ENCODE results near the gene SAPCD2. TPM values are rescaled to one million over a fixed set of nuclear protein-coding genes. Genes with fewer than 3 reads are reported as not detected.

SAPCD2 gene
- total RNA-seq, 1 experiment from 2014 or later = 29.8 TPM

DNA sequence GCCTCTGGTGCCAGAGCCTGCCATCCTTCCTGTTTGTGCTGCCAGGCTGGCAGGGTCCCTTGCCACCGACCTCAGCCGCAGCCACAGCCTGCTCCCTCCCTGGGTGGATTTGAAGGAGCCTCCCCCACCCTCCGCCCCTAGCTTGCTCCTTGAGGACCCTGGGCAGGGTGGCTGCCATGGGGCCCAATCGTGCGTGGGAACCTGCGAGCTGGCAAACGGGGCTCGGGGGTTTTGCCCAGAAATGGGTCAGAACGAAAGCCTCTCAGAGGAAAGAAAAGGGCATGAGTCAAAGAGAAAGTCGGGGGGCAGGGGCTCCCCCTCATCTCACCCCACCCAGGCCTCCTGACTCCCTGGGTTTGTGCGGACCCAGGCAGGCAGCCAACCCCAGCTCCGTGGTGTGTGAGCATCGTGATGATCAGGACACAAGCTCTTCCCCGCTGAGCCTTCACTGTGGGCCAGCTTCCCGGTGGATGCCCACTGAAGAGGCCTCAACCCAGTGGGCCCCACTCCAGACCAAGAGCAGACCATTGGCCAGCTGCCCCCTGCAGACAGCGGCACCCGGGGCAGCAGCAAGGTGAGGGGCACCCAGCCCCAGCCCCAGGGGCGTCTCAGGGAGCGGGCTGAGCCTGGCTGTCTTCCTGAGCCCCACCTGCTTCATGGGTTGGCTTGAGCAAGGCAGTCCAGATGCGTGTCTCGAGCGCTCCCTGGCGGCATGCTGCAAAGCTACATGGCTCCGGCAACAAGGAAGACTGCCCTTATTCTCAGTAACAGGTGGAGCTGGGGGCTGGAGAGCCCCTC is 35.4 kb downstream of the SAPCD2 start:
- Mint-ChIP-seq H3K27me3 (ENCODE audit: low read depth) (peaks cover 19% of the 10 kb centered on the region), H3K27ac (no peak overlapping the region), H3K36me3 (ENCODE audit: insufficient read depth in 1 of 3, low read depth in 3 of 3) (peaks cover 0 to 12% (median 5%) of the 10 kb centered on the region in 3 experiments; a peak in 5 of 7 replicates), H3K4me3 (no peak overlapping the region), H3K4me1 (no peaks in the 10 kb centered on the region; a peak in 1 of 4 replicates), H3K9me3 (no peaks in the 10 kb centered on the region)
- Histone ChIP-seq H3K23ac (ENCODE audit: insufficient read length, low read depth, low read length) (no peak overlapping the region), H3K56ac (ENCODE audit: insufficient read length, low read depth, low read length) (no peak overlapping the region), H3K23me2 (ENCODE audit: insufficient read length, low read depth, low read length, poor library complexity, severe bottlenecking) (no peaks in the 10 kb centered on the region), H3K4me2 (ENCODE audit: insufficient read depth, insufficient read length, low read length) (no peak overlapping the region), H2BK120ac (ENCODE audit: low read depth, low read length, poor library complexity, severe bottlenecking) (no peak overlapping the region), H4K20me1 (ENCODE audit: control insufficient read depth, insufficient read depth, insufficient read length) (no peaks in the 10 kb centered on the region), H2BK20ac (ENCODE audit: low read depth, low read length, poor library complexity, severe bottlenecking) (no peak overlapping the region), H2AK5ac (ENCODE audit: insufficient read length, low read length) (no peak overlapping the region), H2AFZ (ENCODE audit: low read length) (no peak overlapping the region), H3K79me1 (ENCODE audit: insufficient read depth, low read depth, low read length, poor library complexity, severe bottlenecking) (no peaks in the 10 kb centered on the region), H3K9me3 (ENCODE audit: control insufficient read depth, low read depth, low read length) (no peaks in the 10 kb centered on the region), H3K27ac (ENCODE audit: insufficient read length, low read depth, low read length) (no peak overlapping the region), H2BK12ac (ENCODE audit: insufficient read length, low read depth, low read length) (no peak overlapping the region), H3K18ac (ENCODE audit: insufficient read length, low read depth, low read length) (no peak overlapping the region), H3T11ph (ENCODE audit: low read length) (no peak overlapping the region), H4K91ac (ENCODE audit: insufficient read length, low read depth, low read length) (no peak overlapping the region), H3K4ac (ENCODE audit: low read depth, low read length) (no peak overlapping the region), H3K14ac (ENCODE audit: insufficient read depth, low read length) (no peak overlapping the region), H3K79me2 (ENCODE audit: insufficient read depth, low read length) (no peaks in the 10 kb centered on the region), H3K27me3 (ENCODE audit: insufficient read depth, low read length) (no peaks in the 10 kb centered on the region), H2BK15ac (ENCODE audit: low read depth, low read length) (no peak overlapping the region), H3K9ac (ENCODE audit: extremely low read depth, insufficient read length, low read length) (no peak overlapping the region), H2BK5ac (ENCODE audit: insufficient read length, low read length) (no peak overlapping the region), H3K4me1 (ENCODE audit: insufficient read depth, low read length) (no peaks in the 10 kb centered on the region), H4K8ac (replicated peaks; ENCODE audit: insufficient read length, low read depth, low read length) (no peak overlapping the region), H4K5ac (ENCODE audit: insufficient read length, low read depth, low read length) (no peak overlapping the region)
- TF ChIP-seq CTCF (conservative IDR thresholded peaks at IDR 0.05) = peak; percentile 93
- peak; percentile 91 for DNase-seq
- no CpG with 5 or more reads among the region's 24 CpGs for WGBS (ENCODE audit: extremely low coverage, insufficient read length, low lambda C conversion rate)

Data from H9 (cell line).